Colonic mucosa (tissue), 4 donors: ENCODE results near the gene PKN2. TPM values are rescaled to one million over a fixed set of nuclear protein-coding genes. Genes with fewer than 3 reads are reported as not detected.

Source experiments
- DNase-seq: peaks from one replicate; pipeline ENCODE4 v3.0.0-alpha.2; 2020
- H3K27ac ChIP-seq: fragments of 200-600 bp; one replicate; pipeline ENCODE4 v1.8.0; 2021
- H3K27me3 ChIP-seq: fragments of 200-600 bp; one replicate; pipeline ENCODE4 v1.8.0; 2021
- H3K36me3 ChIP-seq: fragments of 200-600 bp; one replicate; pipeline ENCODE4 v1.8.0; 2021
- H3K4me1 ChIP-seq: fragments of 200-600 bp; one replicate; pipeline ENCODE4 v1.8.0; 2021; ENCODE audit warnings: mild to moderate bottlenecking
- H3K4me3 ChIP-seq: fragments of 200-600 bp; one replicate; pipeline ENCODE4 v1.8.0; 2021
- H3K9ac ChIP-seq, 2 donors: one replicate each; pipeline ENCODE4 v1.7.0; 2013; ENCODE audit warnings: control low read depth in 2 of 2, low read depth in 2 of 2, low read length in 2 of 2
- H3K9me3 ChIP-seq: fragments of 200-600 bp; one replicate; pipeline ENCODE4 v1.8.0; 2021
- intact Hi-C: fragments of 100-400 bp; cut with DNase I; formaldehyde crosslinking; loops from one replicate; pipeline ENCODE4 v1.14.1; 2022
- total RNA-seq, 2 donors: library from RNA; stranded (reverse); fragmentation: NEBNext Ultra II Directional in 1 of 2; extraction: Animal tissue kit (Norgen Biotek cat#: 25700) in 1 of 2; gene quantifications; one replicate each; pipeline ENCODE4 v1.2.1, GENCODE V29; 2021
- TF ChIP-seq, protein P1 (sequence below): fragments of 200-600 bp; IDR thresholded peaks from one replicate; pipeline ENCODE4 v1.8.0; 2022; ENCODE audit warnings: antibody characterized with exemption, mild to moderate bottlenecking
- donor health status: healthy.
- donor health status: DM: no; HTN: no; CAD: no.
- donor health status: DM: no; HTN: no; CAD: no.

PKN2 gene
- total RNA-seq, 2 donors from 2014 or later, result 41.1 to 60.5 TPM

DNA sequence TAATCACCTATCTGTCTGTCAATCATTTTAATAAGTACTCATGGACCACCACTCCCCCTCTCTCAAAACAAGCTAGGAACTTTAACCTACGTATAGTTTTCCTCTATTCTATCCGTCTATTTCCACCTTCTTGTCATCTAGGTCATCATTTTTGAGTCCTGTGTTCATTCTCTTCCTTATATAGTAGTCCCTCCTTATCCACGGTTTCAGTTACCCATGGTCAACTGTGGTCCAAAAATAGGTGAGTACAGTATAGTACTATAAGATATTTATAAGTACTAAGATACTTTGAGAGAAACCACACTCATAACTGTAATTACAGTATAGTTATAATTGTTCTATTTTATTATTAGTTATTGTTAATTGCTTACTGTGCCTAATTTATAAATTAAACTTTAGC, 7.5 kb downstream of the PKN2 start:
- Histone ChIP-seq H3K9ac (no peak overlapping the region), H3K9me3 (no peaks in the 10 kb centered on the region), H3K36me3 (no peaks in the 10 kb centered on the region), H3K4me3 (no peak overlapping the region), H3K27ac (no peak overlapping the region), H3K4me1 (no peaks in the 10 kb centered on the region), H3K27me3 (no peaks in the 10 kb centered on the region)
- TF ChIP-seq, protein P1, sequence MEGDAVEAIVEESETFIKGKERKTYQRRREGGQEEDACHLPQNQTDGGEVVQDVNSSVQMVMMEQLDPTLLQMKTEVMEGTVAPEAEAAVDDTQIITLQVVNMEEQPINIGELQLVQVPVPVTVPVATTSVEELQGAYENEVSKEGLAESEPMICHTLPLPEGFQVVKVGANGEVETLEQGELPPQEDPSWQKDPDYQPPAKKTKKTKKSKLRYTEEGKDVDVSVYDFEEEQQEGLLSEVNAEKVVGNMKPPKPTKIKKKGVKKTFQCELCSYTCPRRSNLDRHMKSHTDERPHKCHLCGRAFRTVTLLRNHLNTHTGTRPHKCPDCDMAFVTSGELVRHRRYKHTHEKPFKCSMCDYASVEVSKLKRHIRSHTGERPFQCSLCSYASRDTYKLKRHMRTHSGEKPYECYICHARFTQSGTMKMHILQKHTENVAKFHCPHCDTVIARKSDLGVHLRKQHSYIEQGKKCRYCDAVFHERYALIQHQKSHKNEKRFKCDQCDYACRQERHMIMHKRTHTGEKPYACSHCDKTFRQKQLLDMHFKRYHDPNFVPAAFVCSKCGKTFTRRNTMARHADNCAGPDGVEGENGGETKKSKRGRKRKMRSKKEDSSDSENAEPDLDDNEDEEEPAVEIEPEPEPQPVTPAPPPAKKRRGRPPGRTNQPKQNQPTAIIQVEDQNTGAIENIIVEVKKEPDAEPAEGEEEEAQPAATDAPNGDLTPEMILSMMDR, result no peak
- no peak for DNase-seq
- intact Hi-C loops, result no loop called here

DNA sequence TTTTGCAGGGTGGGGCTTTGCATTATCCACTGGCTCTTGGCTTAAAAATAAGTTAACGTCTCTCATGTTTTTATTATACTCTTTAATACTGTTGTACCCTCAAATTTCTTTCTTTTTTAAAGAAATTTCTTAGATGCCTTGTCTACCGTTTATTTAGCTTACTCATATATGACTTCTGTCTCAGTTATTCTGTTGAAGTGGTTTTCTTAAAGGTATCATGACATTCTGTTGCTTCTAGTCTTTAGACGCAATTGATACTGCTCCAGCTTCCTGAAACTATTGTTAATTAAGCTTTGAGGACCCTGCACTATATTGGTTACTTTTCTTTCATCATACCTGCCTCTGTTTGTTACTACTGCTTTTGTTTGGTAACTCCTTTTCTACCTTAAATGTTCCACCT, 11.7 kb downstream of the PKN2 start:
- TF ChIP-seq, protein P1, result no peak
- intact Hi-C loops, result no loop called here
- no peaks in the 10 kb centered on the region for H3K9me3 ChIP-seq
- no peak overlapping the region for H3K9ac ChIP-seq
- no peaks in the 10 kb centered on the region for H3K27me3 ChIP-seq
- DNase-seq, result no peak
- H3K27ac ChIP-seq, result no peak overlapping the region
- H3K36me3 ChIP-seq, result no peaks in the 10 kb centered on the region
- no peaks in the 10 kb centered on the region for H3K4me1 ChIP-seq
- H3K4me3 ChIP-seq, result no peak overlapping the region

DNA sequence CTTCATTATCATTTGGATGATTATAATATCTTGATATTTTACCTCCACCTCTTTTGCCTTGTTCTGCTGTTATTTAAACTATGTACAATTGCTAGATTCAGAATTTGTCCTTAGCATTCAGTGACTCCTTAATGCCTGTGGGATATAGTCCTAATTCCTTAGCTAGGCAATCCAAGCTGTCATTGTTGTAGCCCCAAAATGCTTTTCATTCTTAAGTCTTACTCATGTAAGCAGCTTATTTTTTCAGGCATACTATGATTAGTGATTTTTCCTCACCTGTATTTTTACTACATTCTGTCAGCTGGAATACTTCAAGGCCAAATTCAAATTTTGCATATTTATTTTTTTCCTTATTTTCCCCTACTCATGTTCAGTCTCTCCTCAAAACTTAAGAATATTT, 13.4 kb downstream of the PKN2 start:
- intact Hi-C loops, result no loop called here
- no peak overlapping the region for H3K27ac ChIP-seq
- no peaks in the 10 kb centered on the region for H3K27me3 ChIP-seq
- TF ChIP-seq, protein P1, result no peak
- H3K4me1 ChIP-seq, result peaks cover 1% of the 10 kb centered on the region
- no peaks in the 10 kb centered on the region for H3K9me3 ChIP-seq
- no peaks in the 10 kb centered on the region for H3K36me3 ChIP-seq
- H3K4me3 ChIP-seq, result no peak overlapping the region
- no peak for DNase-seq
- no peak overlapping the region for H3K9ac ChIP-seq

DNA sequence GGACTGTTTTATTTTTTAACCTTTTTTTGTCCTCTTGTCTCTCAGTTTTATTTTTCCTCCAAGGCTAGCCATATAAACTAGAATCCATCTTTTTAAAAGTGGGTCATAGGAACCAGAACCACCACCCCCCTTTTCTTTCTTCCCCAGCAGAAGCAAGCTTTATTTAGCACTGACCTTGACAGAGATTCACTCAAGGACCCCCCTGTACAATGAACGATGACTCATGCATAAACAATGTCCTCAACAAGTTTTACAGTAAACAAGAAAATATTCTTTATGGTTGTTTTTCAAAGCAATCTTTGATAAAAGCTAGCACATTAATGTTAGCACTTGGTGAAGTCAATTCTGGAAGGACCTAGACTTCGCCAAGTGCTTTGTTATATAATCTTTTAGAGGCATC, 14.1 kb downstream of the PKN2 start:
- intact Hi-C loops, result no loop called here
- Histone ChIP-seq H3K4me3 (no peak overlapping the region), H3K9me3 (no peaks in the 10 kb centered on the region), H3K9ac (no peak overlapping the region), H3K27ac (no peak overlapping the region), H3K36me3 (no peaks in the 10 kb centered on the region), H3K4me1 (peaks cover 4% of the 10 kb centered on the region), H3K27me3 (no peaks in the 10 kb centered on the region)
- no peak for DNase-seq
- TF ChIP-seq, protein P1, result no peak

DNA sequence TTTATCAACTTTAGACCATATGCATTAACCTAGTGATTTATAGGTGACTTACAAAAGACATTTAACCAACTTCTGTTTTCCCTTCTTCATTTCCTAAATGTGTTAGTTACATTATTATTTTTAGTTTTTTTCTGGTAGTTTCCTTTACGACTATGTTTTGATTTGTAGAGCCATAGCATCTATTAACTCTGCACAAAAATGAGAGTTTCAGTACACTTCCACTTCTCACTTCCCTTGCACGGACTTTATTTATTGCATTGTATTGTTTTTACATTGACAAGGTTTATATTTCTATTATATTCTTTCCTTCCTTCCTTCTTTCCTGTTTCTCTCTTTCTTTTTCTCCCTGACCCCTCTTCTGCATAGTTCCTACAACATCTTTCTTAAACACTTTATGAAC, 14.7 kb downstream of the PKN2 start:
- H3K9me3 ChIP-seq, result no peaks in the 10 kb centered on the region
- no peak for DNase-seq
- H3K27ac ChIP-seq, result no peak overlapping the region
- intact Hi-C loops, result no loop called here
- peaks cover 4% of the 10 kb centered on the region for H3K4me1 ChIP-seq
- no peak overlapping the region for H3K4me3 ChIP-seq
- TF ChIP-seq, protein P1, result no peak
- no peaks in the 10 kb centered on the region for H3K27me3 ChIP-seq
- no peak overlapping the region for H3K9ac ChIP-seq
- no peaks in the 10 kb centered on the region for H3K36me3 ChIP-seq
